Fibroblast of the aortic adventitia (primary cell): ENCODE measurements around the gene PRSS56. TPM values are rescaled to one million over a fixed set of nuclear protein-coding genes. Genes with fewer than 3 reads are reported as not detected.
"Not testable (repeated sequence)": the region's sequence is repeated elsewhere in the genome, so short reads cannot be mapped to it uniquely, and the experiment has no call there.

Source experiments
- DNase-seq: peaks from one replicate; pipeline ENCODE4 v3.0.0-alpha.2; 2010; ENCODE audit warnings: low read depth
- H3K4me3 ChIP-seq: 2 replicates; pipeline ENCODE4 v1.5.1; 2011; ENCODE audit warnings: low read depth, mild to moderate bottlenecking, control low read depth, low read length, moderate library complexity
- total RNA-seq: library from RNA; depleted of rRNA; stranded (reverse); fragments of >200 nt; gene quantifications from 2 replicates; pipeline ENCODE4 v1.2.3, GENCODE V29; 2012; ENCODE audit warnings: low replicate concordance
- TF ChIP-seq, protein P1 (sequence below): IDR thresholded peaks from 2 replicates; pipeline ENCODE4 v1.5.1; 2011; ENCODE audit warnings: mild to moderate bottlenecking, low read length, control low read depth, inconsistent platforms; ENCODE audit not compliant: insufficient read depth

The PRSS56 gene
- total RNA-seq, 1 donor = not detected

- no peak for DNase-seq
- TF ChIP-seq, protein P1, sequence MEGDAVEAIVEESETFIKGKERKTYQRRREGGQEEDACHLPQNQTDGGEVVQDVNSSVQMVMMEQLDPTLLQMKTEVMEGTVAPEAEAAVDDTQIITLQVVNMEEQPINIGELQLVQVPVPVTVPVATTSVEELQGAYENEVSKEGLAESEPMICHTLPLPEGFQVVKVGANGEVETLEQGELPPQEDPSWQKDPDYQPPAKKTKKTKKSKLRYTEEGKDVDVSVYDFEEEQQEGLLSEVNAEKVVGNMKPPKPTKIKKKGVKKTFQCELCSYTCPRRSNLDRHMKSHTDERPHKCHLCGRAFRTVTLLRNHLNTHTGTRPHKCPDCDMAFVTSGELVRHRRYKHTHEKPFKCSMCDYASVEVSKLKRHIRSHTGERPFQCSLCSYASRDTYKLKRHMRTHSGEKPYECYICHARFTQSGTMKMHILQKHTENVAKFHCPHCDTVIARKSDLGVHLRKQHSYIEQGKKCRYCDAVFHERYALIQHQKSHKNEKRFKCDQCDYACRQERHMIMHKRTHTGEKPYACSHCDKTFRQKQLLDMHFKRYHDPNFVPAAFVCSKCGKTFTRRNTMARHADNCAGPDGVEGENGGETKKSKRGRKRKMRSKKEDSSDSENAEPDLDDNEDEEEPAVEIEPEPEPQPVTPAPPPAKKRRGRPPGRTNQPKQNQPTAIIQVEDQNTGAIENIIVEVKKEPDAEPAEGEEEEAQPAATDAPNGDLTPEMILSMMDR = no peak
- H3K4me3 ChIP-seq = no peak overlapping the region
Measured at GRCh38 chr2:232530626-232531260, 10.6 kb downstream of the PRSS56 start.

DNA sequence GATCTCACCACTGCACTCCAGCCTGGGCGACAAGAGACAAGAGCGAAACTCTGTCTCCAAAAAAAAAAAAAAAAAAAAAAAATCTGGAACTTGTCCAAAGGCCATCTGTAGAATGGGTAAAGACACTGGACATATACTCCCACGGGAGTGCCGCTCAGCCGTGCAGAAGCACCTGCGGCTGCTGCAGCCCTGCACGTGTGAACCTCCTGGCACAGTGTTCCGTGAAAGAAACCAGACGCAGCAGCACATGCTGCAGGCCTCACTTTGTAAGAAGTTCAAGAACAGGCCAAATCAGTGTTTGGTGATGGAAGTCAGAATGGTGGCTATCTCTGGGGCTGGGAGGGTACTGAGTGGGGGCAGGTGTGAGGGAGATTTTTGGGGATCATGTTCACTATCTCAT, 12.2 kb downstream of the PRSS56 start:
- H3K4me3 ChIP-seq = no peak overlapping the region
- DNase-seq = no peak
- TF ChIP-seq, protein P1 = no peak

DNA sequence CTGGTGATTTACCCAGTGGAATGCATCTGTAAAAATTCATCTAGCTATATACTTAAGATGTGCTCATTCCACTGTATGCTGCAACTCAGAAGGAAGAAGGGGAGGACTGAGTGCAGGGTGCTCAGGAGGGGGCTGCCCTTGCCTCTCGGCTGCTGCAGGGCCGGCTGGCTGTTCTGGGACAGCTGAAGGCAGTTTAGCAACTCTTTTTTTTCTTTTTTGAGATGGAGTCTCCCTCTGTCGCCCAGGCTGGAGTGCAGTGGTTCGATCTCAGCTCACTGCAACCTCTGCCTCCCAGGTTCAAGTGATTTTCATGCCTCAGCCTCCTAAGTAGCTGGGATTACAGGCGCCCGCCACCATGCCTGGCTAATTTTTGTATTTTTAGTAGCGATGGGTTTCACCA, 12.6 kb downstream of the PRSS56 start:
- not testable (repeated sequence) for H3K4me3 ChIP-seq, DNase-seq

GRCh38 chr2:232533944-232534710, 13.9 kb downstream of the PRSS56 start:
- peak; percentile 4 for DNase-seq
- H3K4me3 ChIP-seq = no peak overlapping the region
- TF ChIP-seq, protein P1 = no peak

DNA sequence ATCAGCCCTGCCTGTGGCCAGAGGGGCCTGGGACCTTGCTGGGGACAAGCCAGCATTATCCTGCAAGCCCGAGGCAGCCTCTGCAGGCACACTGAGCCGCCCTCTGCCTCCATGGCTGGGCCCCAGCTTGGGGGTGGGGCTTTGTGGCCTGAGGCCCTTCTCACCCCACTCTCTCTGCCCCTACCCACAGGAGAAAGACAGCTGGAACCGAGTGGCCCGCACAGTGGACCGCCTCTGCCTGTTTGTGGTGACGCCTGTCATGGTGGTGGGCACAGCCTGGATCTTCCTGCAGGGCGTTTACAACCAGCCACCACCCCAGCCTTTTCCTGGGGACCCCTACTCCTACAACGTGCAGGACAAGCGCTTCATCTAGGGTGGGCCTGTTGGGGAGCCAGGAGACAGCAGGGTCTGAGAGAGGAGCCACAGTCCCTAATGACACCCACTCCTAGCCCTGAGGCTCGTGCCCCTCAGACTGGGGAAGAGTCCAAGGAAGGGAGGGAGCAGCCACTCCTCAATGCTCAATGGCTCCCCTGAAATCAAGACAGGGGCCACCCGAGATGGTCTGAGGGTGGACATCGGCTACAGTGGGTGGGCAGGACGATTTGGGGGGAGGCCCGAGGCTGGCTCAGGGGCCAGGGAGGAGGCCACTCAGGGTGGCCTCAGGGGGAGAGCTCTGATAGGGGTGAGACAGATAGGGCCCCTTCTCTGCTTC, 14.9 kb downstream of the PRSS56 start:
- DNase-seq = no peak
- TF ChIP-seq, protein P1 = no peak
- no peak overlapping the region for H3K4me3 ChIP-seq

- TF ChIP-seq, protein P1 = no peak
- H3K4me3 ChIP-seq = no peak overlapping the region
- no peak for DNase-seq
Measured at GRCh38 chr2:232535761-232536530, 15.8 kb downstream of the PRSS56 start.

DNA sequence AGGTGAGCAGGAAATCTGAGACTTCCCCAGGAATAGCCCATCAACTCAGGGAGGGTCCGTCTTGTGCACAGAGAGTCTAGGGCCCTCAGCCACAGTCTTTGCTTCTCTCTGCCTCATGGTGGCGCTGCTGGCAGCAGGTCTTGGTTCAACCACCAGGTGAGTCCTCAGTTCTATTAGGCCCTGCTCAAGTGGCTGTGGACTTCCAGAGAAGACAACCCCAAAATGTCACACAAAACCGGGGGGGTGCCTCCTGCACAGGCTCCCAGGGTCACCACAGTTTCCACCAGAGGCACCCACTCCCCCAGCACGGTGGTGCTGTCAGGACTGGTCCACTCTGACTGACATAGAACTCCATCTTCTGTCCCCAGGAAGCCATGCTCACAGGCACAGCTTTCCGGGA, 16.9 kb downstream of the PRSS56 start:
- DNase-seq = no peak
- TF ChIP-seq, protein P1 = peak; percentile 13
- H3K4me3 ChIP-seq = no peak overlapping the region
